ENCODE measurements around the gene TRIM44. TPM values are rescaled to one million over a fixed set of nuclear protein-coding genes. Genes with fewer than 3 reads are reported as not detected.
"Not testable (repeated sequence)": the region's sequence is repeated elsewhere in the genome, so short reads cannot be mapped to it uniquely, and the experiment has no call there.

Gene TRIM44
- total and polyA plus RNA-seq, 4 donors, result 27.6 to 65.0 (median 45.4) TPM

DNA sequence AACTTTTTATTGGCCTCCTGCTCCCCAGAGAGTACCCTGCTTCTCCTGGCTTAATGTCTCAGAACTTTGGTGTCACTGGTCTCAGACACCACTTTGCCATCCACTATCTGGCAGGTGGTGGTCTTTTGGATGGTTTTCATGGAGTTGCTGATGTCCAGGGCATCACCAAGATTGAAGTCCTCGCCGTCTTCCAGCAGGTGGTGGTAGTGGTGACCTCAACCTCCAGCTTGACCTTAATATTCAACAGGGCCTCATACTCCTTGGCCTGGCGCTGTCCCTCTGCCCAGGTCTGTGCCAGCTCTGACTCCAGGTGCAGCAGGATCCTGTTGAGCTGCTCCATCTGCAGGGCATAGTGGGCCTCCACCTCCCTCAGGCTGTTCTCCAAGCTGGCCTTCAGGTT lies 197.6 kb downstream of the TRIM44 start:
- not testable (repeated sequence) for H3K27ac ChIP-seq (ENCODE audit: low read depth, low read length); H3K9me3 ChIP-seq (ENCODE audit: control insufficient read depth, insufficient read depth, low read length); H3K4me1 ChIP-seq (ENCODE audit: control insufficient read depth, insufficient read depth, low read length); H3K4me3 ChIP-seq (ENCODE audit: low read depth, low read length); DNase-seq (ENCODE audit: low read depth in 4 of 6, low spot score in 6 of 6); H3K27me3 ChIP-seq (ENCODE audit: control insufficient read depth, insufficient read depth, low read length); H3K36me3 ChIP-seq (ENCODE audit: control insufficient read depth, insufficient read depth, low read length)
- 100% methylated on average over 3 of the region's 3 CpGs for WGBS (ENCODE audit: insufficient coverage)

DNA sequence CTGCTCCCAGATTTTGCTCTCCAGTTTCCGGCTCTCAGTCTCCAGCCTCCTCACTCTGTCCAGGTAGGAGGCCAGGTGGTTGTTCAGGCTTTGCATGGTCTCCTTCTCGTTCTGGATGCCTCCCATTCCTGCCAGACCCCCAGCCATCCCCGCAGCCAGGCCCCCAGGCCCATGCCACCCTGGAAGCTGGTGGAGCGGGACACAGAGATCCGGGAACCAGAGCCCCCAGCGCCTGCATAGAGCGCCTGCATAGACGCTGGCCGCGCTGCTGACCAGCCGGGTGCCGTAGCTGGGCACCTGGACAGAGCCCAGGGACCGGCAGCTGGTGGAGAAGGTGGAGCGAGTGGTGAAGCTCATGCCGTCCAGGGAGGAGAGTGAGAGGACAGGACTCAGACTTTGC lies 198.6 kb downstream of the TRIM44 start:
- Histone ChIP-seq H3K4me3 (ENCODE audit: low read depth, low read length) (no peak overlapping the region), H3K4me1 (ENCODE audit: control insufficient read depth, insufficient read depth, low read length) (no peaks in the 10 kb centered on the region), H3K36me3 (ENCODE audit: control insufficient read depth, insufficient read depth, low read length) (no peaks in the 10 kb centered on the region), H3K9me3 (ENCODE audit: control insufficient read depth, insufficient read depth, low read length) (peaks cover 2% of the 10 kb centered on the region), H3K27ac (ENCODE audit: low read depth, low read length) (no peak overlapping the region), H3K27me3 (ENCODE audit: control insufficient read depth, insufficient read depth, low read length) (no peaks in the 10 kb centered on the region)
- DNase-seq (ENCODE audit: low read depth in 4 of 6, low spot score in 6 of 6), result no peak
- WGBS (ENCODE audit: insufficient coverage), result 96% methylated on average over 14 of the region's 15 CpGs

- WGBS (ENCODE audit: insufficient coverage), result no CpG with 5 or more reads among the region's 3 CpGs
- Histone ChIP-seq H3K27ac (ENCODE audit: low read depth, low read length) (no peak overlapping the region), H3K27me3 (ENCODE audit: control insufficient read depth, insufficient read depth, low read length) (no peaks in the 10 kb centered on the region), H3K9me3 (ENCODE audit: control insufficient read depth, insufficient read depth, low read length) (no peaks in the 10 kb centered on the region), H3K4me3 (ENCODE audit: low read depth, low read length) (no peak overlapping the region), H3K4me1 (ENCODE audit: control insufficient read depth, insufficient read depth, low read length) (no peaks in the 10 kb centered on the region), H3K36me3 (ENCODE audit: control insufficient read depth, insufficient read depth, low read length) (no peaks in the 10 kb centered on the region)
- DNase-seq (ENCODE audit: low read depth in 4 of 6, low spot score in 6 of 6), result no peak
Measured at GRCh38 chr11:35862666-35863065, 200.1 kb downstream of the TRIM44 start.

GRCh38 chr11:35864131-35864530 lies 201.6 kb downstream of the TRIM44 start:
- Histone ChIP-seq H3K27ac (ENCODE audit: low read depth, low read length) (no peak overlapping the region), H3K36me3 (ENCODE audit: control insufficient read depth, insufficient read depth, low read length) (no peaks in the 10 kb centered on the region), H3K27me3 (ENCODE audit: control insufficient read depth, insufficient read depth, low read length) (no peaks in the 10 kb centered on the region), H3K9me3 (ENCODE audit: control insufficient read depth, insufficient read depth, low read length) (peaks cover 5% of the 10 kb centered on the region), H3K4me1 (ENCODE audit: control insufficient read depth, insufficient read depth, low read length) (no peaks in the 10 kb centered on the region), H3K4me3 (ENCODE audit: low read depth, low read length) (no peak overlapping the region)
- WGBS (ENCODE audit: insufficient coverage), result no CpG with 5 or more reads among the region's 2 CpGs
- no peak for DNase-seq (ENCODE audit: low read depth in 4 of 6, low spot score in 6 of 6)

- no peak for DNase-seq (ENCODE audit: low read depth in 4 of 6, low spot score in 6 of 6)
- H3K27me3 ChIP-seq (ENCODE audit: control insufficient read depth, insufficient read depth, low read length), result no peaks in the 10 kb centered on the region
- H3K27ac ChIP-seq (ENCODE audit: low read depth, low read length), result no peak overlapping the region
- WGBS (ENCODE audit: insufficient coverage), result 80% methylated on average over 1 of the region's 1 CpG
- H3K4me1 ChIP-seq (ENCODE audit: control insufficient read depth, insufficient read depth, low read length), result no peaks in the 10 kb centered on the region
- H3K36me3 ChIP-seq (ENCODE audit: control insufficient read depth, insufficient read depth, low read length), result no peaks in the 10 kb centered on the region
- no peak overlapping the region for H3K4me3 ChIP-seq (ENCODE audit: low read depth, low read length)
- peaks cover 7% of the 10 kb centered on the region for H3K9me3 ChIP-seq (ENCODE audit: control insufficient read depth, insufficient read depth, low read length)
Measured at GRCh38 chr11:35866601-35867000, 204.0 kb downstream of the TRIM44 start.

Other genes with a start within 250 kb of the TRIM44 start
- 100 to 1,000 TPM in 1 of 2 donors, 10 to 100 TPM in 1; 87.4 to 270 TPM for gene SLC1A2, start 243.2 kb upstream of the TRIM44 start, total RNA-seq
- 100 to 1,000 TPM; 167 to 225 TPM for gene SLC1A2, start 243.2 kb upstream of the TRIM44 start, polyA plus RNA-seq (ENCODE audit: insufficient read length in 2 of 2)
- 10 to 100 TPM; 23.9 to 35.2 TPM for gene PAMR1, start 137.2 kb upstream of the TRIM44 start, total RNA-seq
- gene PAMR1, start 137.2 kb upstream of the TRIM44 start, polyA plus RNA-seq (ENCODE audit: insufficient read length in 2 of 2), result 10 to 100 TPM; 16.0 to 16.7 TPM
- 10 to 100 TPM; 16.5 to 25.6 TPM for gene FJX1, start 44.3 kb upstream of the TRIM44 start, total RNA-seq
- gene FJX1, start 44.3 kb upstream of the TRIM44 start, polyA plus RNA-seq (ENCODE audit: insufficient read length in 2 of 2), result 10 to 100 TPM; 51.8 to 69.6 TPM

Measured in spinal cord (tissue), 10 donors.